Right lobe of liver (tissue), 4 donors: Measurements from ENCODE around the gene KRT17.

Experiments used
- POLR2A ChIP-seq: fragments of 450-650 bp; IDR thresholded peaks from one replicate; pipeline ENCODE4 v1.6.1; 2017; ENCODE audit warnings: antibody characterized with exemption, mild to moderate bottlenecking
- TF ChIP-seq, protein P1 (sequence below), 4 donors: fragments of 200-600 bp in 3 of 4; fragments of 450-650 bp in 1 of 4; IDR thresholded peaks; one replicate each; pipeline versions ENCODE4 v1.5.1 to v1.8.0; 2016 to 2022; ENCODE audit warnings: antibody characterized with exemption in 4 of 4, mild to moderate bottlenecking in 2 of 4
- donor health status: DM: no; HTN: no; CAD: no.
- donor health status: DM: no; HTN: no; CAD: no.
- donor health status: DM: no; HTN: yes; CAD: no.

DNA sequence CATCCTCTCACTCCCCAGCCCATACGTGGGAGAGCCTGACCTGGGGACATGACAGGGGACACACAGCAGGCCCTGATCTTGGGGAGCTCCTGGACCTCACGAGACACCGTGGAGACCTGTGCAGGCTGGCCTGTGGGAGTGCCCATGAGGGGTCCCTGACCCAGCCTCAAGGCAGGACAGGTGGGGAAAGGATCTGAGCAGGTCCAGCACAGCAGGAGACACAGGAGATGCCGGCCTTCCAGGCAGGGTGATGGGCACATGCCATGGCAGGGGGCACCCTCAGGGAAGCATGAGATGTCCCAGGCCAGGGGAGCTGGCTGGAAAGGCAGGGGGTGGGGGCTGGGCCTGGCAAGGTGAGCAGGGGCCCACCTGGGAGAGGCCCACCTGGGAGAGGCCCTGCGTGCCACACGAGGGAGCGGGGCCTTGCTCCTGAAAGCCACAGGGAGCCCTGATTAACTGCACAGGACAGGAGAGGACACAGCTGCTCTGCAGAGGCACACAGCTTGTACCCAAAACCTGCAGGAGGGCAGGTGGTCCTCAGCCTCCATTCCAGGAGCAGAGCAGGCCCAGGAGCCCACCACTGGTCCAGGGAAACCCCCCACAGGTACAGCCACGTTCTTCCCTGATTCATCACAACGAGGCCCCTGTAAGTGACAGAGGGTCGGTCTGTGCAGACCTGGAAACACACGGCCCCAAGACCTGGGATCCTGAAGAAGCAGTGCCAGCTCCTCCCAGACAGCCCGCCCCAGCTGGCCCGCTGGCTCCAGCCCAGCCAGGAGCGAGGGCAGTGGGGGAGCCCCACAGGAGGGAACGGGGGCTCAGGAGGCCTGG lies 26.6 kb upstream of the KRT17 start:
- TF ChIP-seq POLR2A = no peak
- TF ChIP-seq, protein P1, sequence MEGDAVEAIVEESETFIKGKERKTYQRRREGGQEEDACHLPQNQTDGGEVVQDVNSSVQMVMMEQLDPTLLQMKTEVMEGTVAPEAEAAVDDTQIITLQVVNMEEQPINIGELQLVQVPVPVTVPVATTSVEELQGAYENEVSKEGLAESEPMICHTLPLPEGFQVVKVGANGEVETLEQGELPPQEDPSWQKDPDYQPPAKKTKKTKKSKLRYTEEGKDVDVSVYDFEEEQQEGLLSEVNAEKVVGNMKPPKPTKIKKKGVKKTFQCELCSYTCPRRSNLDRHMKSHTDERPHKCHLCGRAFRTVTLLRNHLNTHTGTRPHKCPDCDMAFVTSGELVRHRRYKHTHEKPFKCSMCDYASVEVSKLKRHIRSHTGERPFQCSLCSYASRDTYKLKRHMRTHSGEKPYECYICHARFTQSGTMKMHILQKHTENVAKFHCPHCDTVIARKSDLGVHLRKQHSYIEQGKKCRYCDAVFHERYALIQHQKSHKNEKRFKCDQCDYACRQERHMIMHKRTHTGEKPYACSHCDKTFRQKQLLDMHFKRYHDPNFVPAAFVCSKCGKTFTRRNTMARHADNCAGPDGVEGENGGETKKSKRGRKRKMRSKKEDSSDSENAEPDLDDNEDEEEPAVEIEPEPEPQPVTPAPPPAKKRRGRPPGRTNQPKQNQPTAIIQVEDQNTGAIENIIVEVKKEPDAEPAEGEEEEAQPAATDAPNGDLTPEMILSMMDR (IDR thresholded peaks at IDR 0.05) = no peak
